Hematopoietic multipotent progenitor cell treated with erythropoietin and hydrocortisone succinate and interleukin-3 and kit ligand, for 17 days (in vitro differentiated cells): Measurements from ENCODE around the gene UBE2Q2.

ENCODE experiments used
- DNase-seq: peaks from one replicate; pipeline ENCODE4 v3.0.0-alpha.2; 2015; ENCODE audit warnings: low spot score

Gene UBE2Q2

DNA sequence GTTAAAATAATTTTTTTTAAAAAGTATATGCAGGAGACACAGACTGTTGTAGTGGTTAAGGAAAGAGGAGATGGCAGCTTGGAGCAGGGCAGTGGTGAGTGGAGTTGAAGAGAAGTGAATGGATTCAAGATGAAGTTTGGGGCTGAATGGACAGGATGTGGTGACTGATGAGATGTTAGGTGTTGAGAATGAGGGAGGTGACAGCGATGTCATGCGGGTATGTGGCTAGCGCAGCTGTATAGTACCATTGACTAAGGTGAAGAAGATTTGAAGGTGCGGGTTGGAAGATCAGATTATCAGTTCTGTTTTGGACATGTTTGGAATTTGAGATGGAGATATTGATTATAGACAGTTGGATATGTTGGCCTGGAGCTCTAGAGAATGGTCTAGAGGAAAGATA lies 80.5 kb downstream of the UBE2Q2 start:
- DNase-seq = no peak

DNA sequence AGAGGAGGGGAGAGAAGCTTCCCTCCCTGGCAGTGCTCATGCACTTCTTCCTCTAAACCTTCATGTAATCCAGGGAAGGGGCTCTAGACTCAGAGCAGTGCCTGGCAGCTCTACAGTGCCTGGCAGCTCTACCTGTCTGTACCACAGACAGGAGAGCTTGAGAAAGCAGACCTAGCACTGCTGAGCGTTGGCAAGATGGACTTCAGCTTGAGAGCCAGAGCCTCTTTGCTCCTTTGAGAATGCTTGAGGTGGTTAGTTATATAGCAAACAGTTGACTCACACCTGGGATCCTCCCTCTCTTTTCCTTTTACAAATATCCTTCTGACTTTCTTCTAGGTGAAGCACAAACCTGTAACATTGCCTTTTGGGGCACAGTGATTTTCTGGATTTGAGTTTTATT lies 81.3 kb downstream of the UBE2Q2 start:
- no peak for DNase-seq

DNA sequence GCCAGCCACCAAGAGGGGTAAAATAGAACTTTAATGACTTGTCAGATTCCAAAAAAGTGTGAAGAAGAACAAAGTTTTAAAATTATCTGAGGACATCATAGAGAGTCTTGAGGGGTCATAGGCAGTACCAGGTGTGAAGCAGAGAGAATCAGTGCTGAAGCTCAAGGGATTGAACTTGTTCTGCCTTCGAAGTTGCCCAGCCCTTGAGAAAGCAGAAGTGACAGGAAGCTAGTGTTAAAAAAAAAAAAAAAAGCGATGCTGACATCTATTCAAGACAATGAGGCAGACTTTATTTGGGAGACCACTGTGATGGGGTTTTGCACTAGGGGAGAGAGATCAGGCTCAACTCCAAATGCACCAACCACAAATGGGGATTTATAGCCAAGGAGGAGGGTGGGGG lies 82.2 kb downstream of the UBE2Q2 start:
- no peak for DNase-seq

DNA sequence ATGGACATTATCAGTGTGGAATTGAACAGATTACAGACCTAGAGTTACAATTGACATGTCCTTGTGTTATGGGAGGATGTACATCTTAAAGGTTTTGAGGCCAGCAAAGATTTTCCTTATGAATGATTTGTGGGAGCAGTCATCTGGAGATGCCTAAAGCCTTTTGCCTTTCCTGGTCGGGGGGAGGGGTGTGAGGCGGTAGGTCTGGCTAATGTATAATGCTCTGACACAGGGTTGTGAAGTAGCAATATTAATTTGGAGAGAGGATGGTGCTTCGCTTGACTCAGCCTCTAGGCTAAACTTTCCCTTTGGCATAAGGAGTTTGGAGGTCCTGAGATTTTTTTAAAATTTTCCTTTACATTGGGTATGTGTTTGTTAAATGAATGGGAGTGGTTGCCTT lies 83.7 kb downstream of the UBE2Q2 start:
- DNase-seq = no peak

DNA sequence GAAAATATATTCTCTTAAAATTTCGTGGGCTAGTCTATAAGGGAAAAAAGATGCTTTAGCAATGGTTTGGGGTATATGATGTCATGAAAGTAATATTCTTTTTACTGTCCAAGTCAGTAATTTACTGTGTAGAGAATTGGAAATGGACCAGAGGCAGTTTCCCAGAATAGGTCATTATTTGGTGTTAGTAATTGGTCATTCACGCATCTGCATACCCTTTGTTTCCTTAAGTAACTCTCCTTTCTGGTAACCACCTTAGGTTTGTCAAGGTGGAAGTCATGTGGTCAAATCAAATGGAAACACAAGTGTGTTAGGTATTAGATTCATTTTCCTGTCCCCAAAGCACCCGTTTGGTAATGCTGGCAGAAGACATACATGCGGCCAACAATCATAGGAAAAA lies 84.4 kb downstream of the UBE2Q2 start:
- no peak for DNase-seq

DNA sequence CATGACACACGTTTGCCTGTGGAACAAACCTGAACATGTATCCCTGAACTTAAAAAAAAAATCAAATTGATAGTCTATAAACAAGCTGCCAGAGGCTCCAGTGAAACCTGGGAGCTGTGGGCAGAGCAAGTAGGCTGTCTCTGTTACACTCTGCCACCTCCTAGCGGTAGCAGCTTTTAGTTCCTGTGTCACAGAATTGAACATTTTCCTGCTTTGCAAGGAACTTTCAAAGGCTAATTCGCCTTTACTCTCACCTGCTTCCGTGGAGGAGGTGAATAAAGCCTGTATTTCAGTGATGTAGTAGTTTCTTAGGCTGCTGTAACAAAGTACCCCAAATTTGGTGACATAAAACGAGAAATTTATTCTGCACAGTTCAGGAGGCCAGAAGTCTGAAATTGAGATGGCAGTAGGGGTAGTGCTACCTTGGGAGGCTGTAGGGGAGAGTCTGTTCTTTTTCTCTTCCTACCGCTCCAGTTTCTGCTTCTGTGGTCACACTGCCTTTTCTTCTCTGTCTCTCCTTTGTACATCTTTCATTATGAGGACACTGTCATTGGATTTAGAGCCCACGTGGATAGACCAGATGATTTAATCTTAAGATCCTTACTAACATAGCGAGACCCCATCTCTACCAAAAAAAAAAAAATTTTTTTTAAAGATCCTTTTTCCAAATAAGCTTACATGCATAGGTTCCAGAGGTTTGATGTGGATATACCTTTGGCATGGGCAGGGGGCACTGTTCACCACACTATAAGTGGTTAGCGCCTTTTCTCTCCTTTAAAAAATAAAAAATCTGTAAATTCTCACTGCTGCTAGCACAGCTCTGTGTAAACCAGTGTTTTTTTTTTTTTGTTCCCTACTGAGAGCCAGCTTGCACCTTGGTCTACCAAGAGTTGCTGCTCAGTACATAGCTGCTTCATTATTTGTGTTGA lies 85.7 kb downstream of the UBE2Q2 start:
- peak; percentile 33 for DNase-seq

DNA sequence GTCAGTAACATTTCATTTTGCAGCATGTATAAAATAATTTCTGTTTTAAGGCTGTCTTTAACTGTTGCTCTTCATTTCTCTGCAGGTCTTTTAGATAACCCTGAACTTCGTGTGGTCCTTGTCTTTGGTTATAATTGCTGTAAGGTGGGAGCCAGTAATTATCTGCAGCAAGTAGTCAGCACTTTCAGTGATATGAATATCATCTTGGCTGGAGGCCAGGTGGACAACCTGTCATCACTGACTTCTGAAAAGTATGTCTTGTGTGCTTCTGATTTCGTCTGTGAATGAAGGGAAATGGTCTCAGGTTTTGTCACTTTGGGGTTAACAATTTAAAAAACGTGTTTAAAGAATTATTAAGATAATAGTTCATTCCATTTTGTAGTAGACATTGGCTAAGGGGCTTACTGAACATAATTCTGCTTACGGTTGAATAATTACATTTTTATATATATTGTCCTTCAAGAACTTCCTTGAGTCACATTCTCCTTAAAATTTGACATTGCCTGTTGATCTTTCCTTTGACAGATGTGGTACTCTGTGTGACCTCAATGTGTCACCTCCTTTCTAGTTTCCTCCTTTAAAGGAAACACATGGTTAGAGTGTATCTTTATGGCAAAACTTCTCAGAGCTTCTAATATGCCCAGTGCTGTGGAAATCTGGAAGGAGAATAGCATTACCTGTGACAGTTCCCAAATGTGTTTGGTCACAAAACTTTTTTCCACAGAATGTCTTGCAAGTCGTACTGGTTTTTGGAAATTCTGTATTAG lies 86.7 kb downstream of the UBE2Q2 start:
- DNase-seq = peak; percentile 18

DNA sequence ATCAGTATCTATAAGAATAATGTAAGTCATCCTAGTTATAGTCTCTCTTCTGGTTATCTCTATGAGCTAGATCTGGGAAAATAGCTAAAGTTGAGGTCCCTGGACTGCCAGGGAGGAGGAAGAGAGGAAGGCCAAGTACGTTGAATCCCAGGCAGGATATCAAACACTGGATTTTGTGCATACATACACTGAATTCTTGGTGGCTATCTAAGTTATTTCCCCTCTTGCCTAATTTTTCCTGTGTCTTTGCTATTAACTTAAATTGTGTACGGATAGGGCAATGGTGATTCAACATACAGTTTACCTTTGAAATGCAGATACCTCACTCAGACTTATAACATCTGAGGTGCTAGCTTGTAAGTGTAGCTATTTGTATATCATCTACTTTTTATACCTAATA lies 87.6 kb downstream of the UBE2Q2 start:
- no peak for DNase-seq

DNA sequence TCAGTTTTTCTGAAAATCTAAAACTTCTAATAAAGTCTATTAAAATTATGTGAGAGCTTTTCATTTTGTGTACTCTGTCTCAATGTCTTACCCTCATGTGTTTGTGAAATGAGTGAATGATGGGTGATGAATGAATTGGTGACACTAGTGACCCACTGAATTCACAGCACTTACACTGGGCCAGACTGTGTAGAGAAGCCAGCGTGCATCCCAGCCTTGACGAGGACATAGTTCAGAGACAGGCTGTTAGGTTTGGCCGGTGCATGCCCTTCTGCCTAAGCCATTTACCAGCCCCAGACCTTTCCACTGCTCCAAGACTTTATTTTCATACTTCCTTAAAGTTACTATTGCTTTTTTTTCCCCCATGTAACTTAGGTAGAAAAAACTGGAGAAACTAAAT lies 99.2 kb downstream of the UBE2Q2 start:
- no peak for DNase-seq

DNA sequence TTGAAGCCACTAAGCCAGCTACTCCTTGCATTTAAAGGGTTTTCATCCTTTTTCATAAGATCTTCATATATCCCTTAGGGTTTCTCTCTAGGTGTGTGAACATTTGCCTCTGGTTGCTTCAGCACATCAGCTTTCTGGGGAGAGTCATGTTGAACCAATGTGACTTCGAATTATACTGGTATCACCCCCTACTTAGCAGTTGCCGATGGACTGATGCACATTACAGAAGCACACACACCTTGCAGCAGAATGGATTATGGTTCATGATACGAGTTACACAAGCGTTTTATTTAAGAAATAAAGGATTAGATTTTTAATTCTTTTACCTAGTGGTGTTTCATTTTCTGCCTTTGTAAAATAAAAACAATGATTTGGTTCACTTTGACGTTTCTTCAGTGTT lies 100.0 kb downstream of the UBE2Q2 start:
- DNase-seq = no peak

DNA sequence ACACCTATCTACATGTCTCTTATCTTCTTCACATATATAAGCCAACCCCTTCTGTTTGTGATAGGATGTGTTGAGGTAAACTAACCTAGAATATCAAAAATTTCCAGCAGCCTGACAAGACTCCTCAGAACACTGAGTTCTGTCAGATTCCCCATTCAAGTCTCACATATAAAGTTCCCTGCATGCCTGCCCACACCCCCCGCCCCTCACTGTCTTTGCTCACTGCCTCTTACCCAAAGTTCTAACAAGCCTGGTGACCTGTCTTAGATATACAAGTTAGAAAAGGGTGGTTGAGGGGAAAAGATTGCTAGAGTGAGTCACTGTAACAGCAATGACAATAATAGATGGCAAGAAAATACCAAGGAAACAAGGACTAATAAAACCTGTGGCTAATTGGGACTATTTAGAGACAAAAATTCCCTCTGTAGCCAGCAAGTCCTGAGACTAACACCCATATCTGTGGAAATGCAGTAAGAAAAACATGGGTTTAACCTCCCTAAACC lies 100.5 kb downstream of the UBE2Q2 start:
- no peak for DNase-seq

DNA sequence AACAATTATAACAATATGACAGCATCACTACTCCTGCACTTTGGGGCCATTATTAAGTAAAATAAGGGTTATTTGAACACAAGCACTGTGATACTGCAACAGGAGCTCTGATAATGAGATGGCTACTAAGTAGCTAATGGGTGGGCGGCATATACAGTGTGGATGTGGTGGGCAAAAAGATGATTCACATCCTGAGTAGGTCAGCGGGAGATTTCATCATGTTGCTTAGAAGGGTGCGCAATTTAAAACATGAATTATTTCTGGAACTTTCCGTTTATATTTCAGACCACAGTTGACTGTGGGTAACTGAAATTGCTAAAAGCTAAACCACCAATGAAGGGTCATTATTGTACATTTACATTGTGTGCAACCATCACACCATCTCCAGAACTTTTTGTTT lies 102.7 kb downstream of the UBE2Q2 start:
- DNase-seq = no peak

DNA sequence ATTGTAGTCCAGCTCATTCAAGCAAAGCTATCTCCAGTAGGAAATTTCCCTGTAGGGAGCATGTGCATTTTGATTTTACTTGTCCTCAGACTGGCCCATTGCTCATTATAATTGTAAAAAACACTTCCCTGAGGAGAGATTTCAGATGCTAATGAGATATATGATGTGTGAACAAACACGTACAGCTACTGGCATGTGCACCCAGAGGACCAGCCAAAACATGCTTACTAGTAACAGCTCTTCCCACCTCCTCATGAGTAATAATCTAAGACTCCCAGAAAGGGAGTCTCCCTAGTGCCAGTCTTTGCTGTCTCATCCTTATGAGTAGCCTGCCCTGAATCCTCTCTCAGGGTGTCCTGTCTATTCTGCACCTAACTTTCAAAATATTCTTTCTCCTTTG lies 103.8 kb downstream of the UBE2Q2 start:
- DNase-seq = peak; percentile 24

DNA sequence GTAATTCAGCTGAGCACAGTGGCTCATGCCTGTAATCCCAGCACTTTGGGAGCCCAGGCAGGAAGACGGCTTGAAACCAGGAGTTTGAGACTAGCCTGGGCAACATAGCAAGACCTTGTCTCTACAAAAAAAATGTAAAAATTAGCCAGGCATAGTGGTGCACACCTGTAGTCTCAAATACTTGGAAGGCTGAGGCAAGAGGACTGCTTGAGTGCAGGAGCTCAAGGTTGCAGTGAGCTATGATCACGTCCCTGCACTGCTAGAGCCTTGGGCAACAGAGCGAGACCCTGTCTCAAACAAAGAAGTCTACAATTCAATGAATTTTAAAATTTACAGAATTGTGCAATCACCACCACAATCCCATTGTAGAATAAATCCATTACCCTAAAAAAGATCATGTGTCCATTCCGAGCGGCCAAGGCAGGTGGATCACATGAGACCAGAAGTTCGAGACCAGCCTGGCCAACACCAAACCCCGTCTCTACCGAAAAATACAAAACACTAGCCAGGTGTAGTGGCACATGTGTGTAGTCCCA lies 105.6 kb downstream of the UBE2Q2 start:
- DNase-seq = no peak
